ENCODE measurements around the gene GTF3C4.

The GTF3C4 gene

GRCh38 chr9:132733260-132733815 is 63.1 kb downstream of the GTF3C4 start:
- no peak for DNase-seq (ENCODE audit: low spot score)

- DNase-seq (ENCODE audit: low spot score), result no peak
Measured at GRCh38 chr9:132739710-132740310, 69.5 kb downstream of the GTF3C4 start.

GRCh38 chr9:132740526-132741309 is 70.5 kb downstream of the GTF3C4 start:
- DNase-seq (ENCODE audit: low spot score), result no peak

GRCh38 chr9:132742821-132743311 is 72.6 kb downstream of the GTF3C4 start:
- no peak for DNase-seq (ENCODE audit: low spot score)

GRCh38 chr9:132743931-132744479 is 73.7 kb downstream of the GTF3C4 start:
- DNase-seq (ENCODE audit: low spot score), result no peak
